OCI-LY3 (cell line): ENCODE measurements around the gene ENHO.

ENCODE experiments used
- H2AFZ ChIP-seq: fragments of 200-600, 300-600 bp; shearing (Covaris generic); 2 replicates; pipeline ENCODE4 v1.6.0; 2014; ENCODE audit warnings: antibody characterized with exemption, low read depth, low read length
- H3K27ac ChIP-seq: fragments of 200-600, 300-600 bp; sonication (generic); 2 replicates; pipeline ENCODE4 v1.5.1; 2014; ENCODE audit warnings: mild to moderate bottlenecking, low read length, moderate library complexity, mixed read lengths
- H3K27me3 ChIP-seq: fragments of 200-600, 300-600 bp; sonication (generic); 2 replicates; pipeline ENCODE4 v1.6.1; 2014; ENCODE audit warnings: low read depth, low read length, mixed read lengths
- H3K36me3 ChIP-seq: fragments of 200-600, 300-600 bp; sonication (generic); replicated peaks from 2 replicates; pipeline ENCODE3; 2014; ENCODE audit warnings: low read depth, low read length, mixed read lengths
- H3K4me1 ChIP-seq: fragments of 300-600, 200-600 bp; sonication (generic); 2 replicates; pipeline ENCODE4 v1.6.1; 2014; ENCODE audit warnings: low read length, mixed read lengths
- H3K4me2 ChIP-seq: fragments of 200-600, 300-600 bp; sonication (generic); 2 replicates; pipeline ENCODE4 v1.6.1; 2014; ENCODE audit warnings: low read length, mixed read lengths
- H3K4me3 ChIP-seq: fragments of 300-600, 200-600 bp; sonication (generic); 2 replicates; pipeline ENCODE4 v1.5.1; 2014; ENCODE audit warnings: antibody characterized with exemption, mild to moderate bottlenecking, low read length, moderate library complexity
- H3K79me2 ChIP-seq: fragments of 300-600, 200-600 bp; shearing (Covaris generic); 2 replicates; pipeline ENCODE4 v1.6.1; 2014; ENCODE audit warnings: mild to moderate bottlenecking, low read length, mixed read lengths
- H3K9ac ChIP-seq: fragments of 300-600, 200-600 bp; shearing (Covaris generic); 2 replicates; pipeline ENCODE4 v1.6.0; 2014; ENCODE audit warnings: mild to moderate bottlenecking, low read length, moderate library complexity
- H3K9me3 ChIP-seq: fragments of 200-600, 300-600 bp; shearing (Covaris generic); 2 replicates; pipeline ENCODE4 v1.6.1; 2014; ENCODE audit warnings: low read length, mixed read lengths; ENCODE audit not compliant: insufficient read depth
- H4K20me1 ChIP-seq: fragments of 200-600, 300-600 bp; sonication (generic); 2 replicates; pipeline ENCODE4 v1.6.1; 2016; ENCODE audit warnings: low read length, mixed read lengths; ENCODE audit not compliant: insufficient read depth
- EZH2phosphoT487 ChIP-seq: fragments of 200-600 bp; shearing (Covaris generic); IDR thresholded peaks from 2 replicates; pipeline ENCODE4 v1.6.1; 2018; ENCODE audit warnings: antibody characterized with exemption, mixed run types, low read depth
- TF ChIP-seq, protein P1 (sequence below): fragments of 200-600, 300-600 bp; sonication (generic); IDR thresholded peaks from 2 replicates; pipeline ENCODE4 v1.5.1; 2014; ENCODE audit warnings: antibody characterized with exemption, low read length, low read depth

ENHO gene

DNA sequence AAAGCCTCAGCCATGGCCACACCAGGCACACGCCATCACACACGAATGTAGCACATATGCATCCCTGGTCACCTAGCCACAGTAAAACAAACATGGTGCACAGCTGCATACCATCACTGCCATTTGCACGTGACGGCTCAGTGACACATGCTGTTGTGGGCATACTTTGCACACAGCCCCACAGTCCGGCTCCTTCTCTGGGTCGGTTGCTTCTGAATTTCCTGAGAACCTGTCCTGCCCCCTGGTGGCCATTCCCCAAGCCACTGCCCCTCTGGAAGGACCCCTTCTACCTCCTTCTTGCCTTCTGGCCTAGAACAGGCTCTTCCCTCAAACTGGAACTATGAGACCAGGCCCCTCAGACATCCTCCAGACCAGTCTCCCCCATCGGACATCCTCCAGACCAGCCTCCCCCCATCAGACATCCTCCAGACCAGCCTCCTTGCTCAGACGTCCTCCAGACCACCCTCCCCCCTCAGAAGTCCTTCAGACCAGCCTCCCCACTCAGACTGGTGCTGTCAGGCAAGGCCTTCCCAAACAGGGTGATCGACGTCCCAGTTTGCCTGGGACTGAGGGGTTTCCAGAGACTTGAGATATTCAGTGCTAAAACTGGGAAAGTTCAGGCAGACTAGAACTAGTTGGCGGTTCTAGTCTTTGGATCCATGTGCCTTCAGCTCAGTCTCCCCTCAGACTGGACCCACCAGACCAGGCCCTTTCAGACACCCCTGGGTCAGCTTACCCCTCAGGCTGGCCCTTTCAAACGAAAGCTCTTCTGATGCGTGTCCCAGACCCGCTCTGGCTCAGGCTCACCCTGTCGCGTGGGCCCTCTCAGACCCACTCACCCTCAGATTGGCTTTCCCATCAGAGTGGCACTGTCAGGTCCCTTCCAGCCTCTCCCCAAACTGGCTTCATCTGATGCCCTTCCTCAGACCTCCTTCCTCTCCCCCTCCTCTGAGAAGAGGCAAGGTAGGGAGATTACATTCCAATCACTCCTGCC is 24.3 kb upstream of the ENHO start:
- no peaks in the 10 kb centered on the region for H3K9me3 ChIP-seq
- H3K9ac ChIP-seq = no peak overlapping the region
- no peaks in the 10 kb centered on the region for H4K20me1 ChIP-seq
- no peak overlapping the region for H3K4me2 ChIP-seq
- H3K36me3 ChIP-seq = no peaks in the 10 kb centered on the region
- no peaks in the 10 kb centered on the region for H3K4me1 ChIP-seq
- H2AFZ ChIP-seq = no peak overlapping the region
- H3K4me3 ChIP-seq = no peak overlapping the region
- H3K27ac ChIP-seq = no peak overlapping the region
- H3K79me2 ChIP-seq = no peaks in the 10 kb centered on the region
- H3K27me3 ChIP-seq = no peaks in the 10 kb centered on the region
- TF ChIP-seq EZH2phosphoT487 = no peak
- TF ChIP-seq, protein P1, sequence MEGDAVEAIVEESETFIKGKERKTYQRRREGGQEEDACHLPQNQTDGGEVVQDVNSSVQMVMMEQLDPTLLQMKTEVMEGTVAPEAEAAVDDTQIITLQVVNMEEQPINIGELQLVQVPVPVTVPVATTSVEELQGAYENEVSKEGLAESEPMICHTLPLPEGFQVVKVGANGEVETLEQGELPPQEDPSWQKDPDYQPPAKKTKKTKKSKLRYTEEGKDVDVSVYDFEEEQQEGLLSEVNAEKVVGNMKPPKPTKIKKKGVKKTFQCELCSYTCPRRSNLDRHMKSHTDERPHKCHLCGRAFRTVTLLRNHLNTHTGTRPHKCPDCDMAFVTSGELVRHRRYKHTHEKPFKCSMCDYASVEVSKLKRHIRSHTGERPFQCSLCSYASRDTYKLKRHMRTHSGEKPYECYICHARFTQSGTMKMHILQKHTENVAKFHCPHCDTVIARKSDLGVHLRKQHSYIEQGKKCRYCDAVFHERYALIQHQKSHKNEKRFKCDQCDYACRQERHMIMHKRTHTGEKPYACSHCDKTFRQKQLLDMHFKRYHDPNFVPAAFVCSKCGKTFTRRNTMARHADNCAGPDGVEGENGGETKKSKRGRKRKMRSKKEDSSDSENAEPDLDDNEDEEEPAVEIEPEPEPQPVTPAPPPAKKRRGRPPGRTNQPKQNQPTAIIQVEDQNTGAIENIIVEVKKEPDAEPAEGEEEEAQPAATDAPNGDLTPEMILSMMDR = peak; percentile 76

DNA sequence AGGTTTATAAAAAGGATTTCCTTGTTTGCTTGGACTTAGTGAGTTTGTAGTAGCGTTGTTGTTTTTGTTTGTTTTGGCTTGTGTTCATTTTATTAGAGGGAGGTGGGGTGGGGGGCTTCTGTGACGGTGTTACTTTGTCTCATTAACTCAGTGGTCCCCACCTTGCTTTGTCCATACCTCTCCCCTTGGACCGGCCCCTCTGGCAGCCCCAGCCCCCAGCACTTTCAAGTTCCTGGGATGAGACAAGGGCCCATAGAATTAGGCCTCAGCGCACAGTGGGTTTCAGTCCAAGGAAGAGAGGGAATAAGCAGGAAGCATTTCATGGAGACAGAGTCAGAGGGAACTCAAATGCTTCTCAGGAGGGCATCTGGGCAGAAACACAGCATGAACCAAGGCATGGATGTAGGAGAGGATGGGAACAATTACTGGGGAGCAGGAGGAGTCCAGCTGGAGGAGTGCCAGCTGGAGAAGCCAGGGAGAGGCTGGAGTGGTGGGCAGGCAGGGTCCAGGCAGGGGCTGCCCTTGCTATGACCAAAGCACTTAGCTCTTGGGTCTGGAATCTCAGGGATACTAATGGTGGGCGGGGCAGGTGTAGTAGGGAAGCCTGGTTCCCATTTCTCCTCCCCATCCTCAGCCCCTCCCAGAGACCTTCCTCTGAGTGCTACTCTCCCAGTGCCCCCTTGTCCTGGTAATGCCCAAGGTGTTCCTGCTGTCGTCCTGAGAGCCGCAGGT is 23.5 kb upstream of the ENHO start:
- H3K4me1 ChIP-seq = no peaks in the 10 kb centered on the region

DNA sequence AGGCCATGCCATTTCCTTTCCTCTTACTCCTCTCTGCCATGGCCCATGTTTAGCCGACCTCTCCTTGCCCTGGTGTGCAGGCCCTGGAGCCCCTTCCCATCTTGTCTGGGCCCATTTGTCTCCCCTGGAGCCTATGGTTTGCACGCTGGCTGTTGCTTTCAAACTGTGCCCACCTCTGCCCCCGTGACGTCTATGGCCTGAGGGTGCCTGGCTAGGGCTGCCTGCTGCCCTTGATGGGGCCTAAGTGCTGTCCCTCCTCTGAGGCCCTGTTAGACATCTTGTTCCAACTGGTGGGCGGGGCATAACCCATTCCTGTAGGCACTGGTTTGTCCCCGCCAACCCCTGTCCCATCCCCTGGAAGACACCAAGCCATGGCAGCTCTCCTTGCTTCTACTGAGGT is 22.7 kb upstream of the ENHO start:
- H3K27ac ChIP-seq = no peak overlapping the region
- H3K4me1 ChIP-seq = no peaks in the 10 kb centered on the region
- TF ChIP-seq EZH2phosphoT487 = no peak
- TF ChIP-seq, protein P1 = no peak
- no peaks in the 10 kb centered on the region for H4K20me1 ChIP-seq
- H3K27me3 ChIP-seq = no peaks in the 10 kb centered on the region
- no peak overlapping the region for H3K4me3 ChIP-seq
- H3K9ac ChIP-seq = no peak overlapping the region
- no peaks in the 10 kb centered on the region for H3K36me3 ChIP-seq
- H3K4me2 ChIP-seq = no peak overlapping the region
- no peaks in the 10 kb centered on the region for H3K79me2 ChIP-seq
- H3K9me3 ChIP-seq = no peaks in the 10 kb centered on the region
- no peak overlapping the region for H2AFZ ChIP-seq

More for the DNA sequence above, 23.5 kb upstream of the ENHO start:
- no peak overlapping the region for H3K4me2 ChIP-seq
- no peaks in the 10 kb centered on the region for H3K9me3 ChIP-seq
- H3K9ac ChIP-seq = no peak overlapping the region
- H3K27ac ChIP-seq = no peak overlapping the region
- no peaks in the 10 kb centered on the region for H4K20me1 ChIP-seq
- no peak overlapping the region for H2AFZ ChIP-seq
- no peaks in the 10 kb centered on the region for H3K79me2 ChIP-seq
- TF ChIP-seq EZH2phosphoT487 = no peak
- TF ChIP-seq, protein P1 = no peak
- no peaks in the 10 kb centered on the region for H3K36me3 ChIP-seq
- no peaks in the 10 kb centered on the region for H3K27me3 ChIP-seq
- H3K4me3 ChIP-seq = no peak overlapping the region

DNA sequence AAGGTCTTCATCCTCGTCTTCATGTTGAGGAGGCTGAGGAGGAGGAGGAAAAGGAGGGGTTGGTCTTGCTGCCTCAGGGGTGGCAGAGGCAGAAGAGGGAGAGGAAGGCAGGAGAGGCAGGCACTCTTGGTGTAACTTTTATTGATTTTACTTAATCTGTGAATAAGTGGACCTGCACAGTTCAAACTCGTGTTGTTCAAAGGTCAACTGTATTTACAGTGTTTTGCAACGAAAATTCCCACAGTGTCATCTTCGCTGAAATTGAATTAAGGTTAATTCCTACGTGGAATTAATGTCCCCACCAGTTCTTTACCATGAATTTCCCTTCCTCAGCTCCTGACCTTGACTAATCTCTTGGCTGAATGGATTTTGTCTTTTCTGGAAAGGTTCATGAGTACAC is 21.2 kb upstream of the ENHO start:
- H4K20me1 ChIP-seq = no peaks in the 10 kb centered on the region
- no peaks in the 10 kb centered on the region for H3K36me3 ChIP-seq
- H2AFZ ChIP-seq = no peak overlapping the region
- H3K79me2 ChIP-seq = no peaks in the 10 kb centered on the region
- H3K4me2 ChIP-seq = no peak overlapping the region
- no peak overlapping the region for H3K4me3 ChIP-seq
- no peaks in the 10 kb centered on the region for H3K27me3 ChIP-seq
- TF ChIP-seq, protein P1 = no peak
- TF ChIP-seq EZH2phosphoT487 = no peak
- no peaks in the 10 kb centered on the region for H3K4me1 ChIP-seq
- no peaks in the 10 kb centered on the region for H3K9me3 ChIP-seq
- H3K27ac ChIP-seq = no peak overlapping the region
- H3K9ac ChIP-seq = no peak overlapping the region
